ENCODE measurements around the gene ALDH1A3. TPM values are rescaled to one million over a fixed set of nuclear protein-coding genes. Genes with fewer than 3 reads are reported as not detected.

ALDH1A3 gene
- total RNA-seq, 1 experiment from 2014 or later, result not detected

GRCh38 chr15:100856867-100857266, 22.8 kb upstream of the ALDH1A3 start:
- in situ Hi-C loops (cut with HindIII; ENCODE audit: low sequenced_read_pairs), result no loop called here
- no peak for DNase-seq (ENCODE audit: low spot score)

DNA sequence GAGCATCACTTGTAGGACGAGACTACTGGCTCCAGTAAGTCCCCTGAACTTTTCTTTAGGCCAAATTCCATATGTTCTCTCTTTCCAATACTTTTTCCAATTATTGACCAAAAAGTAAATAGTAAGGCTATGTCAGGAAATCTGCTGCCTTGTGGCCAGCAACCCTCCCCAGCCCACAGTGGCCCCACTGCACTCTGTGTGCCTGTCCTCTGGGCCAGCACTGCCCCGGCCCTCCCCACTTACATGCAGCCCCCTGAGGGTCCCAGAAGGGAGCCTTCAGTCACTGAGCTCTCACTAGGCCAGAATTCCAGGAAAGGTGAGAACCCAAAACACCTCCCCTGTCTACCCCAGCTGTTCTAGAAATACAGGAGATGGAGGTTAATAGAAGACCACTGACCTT, 21.3 kb upstream of the ALDH1A3 start:
- DNase-seq (ENCODE audit: low spot score), result no peak
- in situ Hi-C loops (cut with HindIII; ENCODE audit: low sequenced_read_pairs), result no loop called here

DNA sequence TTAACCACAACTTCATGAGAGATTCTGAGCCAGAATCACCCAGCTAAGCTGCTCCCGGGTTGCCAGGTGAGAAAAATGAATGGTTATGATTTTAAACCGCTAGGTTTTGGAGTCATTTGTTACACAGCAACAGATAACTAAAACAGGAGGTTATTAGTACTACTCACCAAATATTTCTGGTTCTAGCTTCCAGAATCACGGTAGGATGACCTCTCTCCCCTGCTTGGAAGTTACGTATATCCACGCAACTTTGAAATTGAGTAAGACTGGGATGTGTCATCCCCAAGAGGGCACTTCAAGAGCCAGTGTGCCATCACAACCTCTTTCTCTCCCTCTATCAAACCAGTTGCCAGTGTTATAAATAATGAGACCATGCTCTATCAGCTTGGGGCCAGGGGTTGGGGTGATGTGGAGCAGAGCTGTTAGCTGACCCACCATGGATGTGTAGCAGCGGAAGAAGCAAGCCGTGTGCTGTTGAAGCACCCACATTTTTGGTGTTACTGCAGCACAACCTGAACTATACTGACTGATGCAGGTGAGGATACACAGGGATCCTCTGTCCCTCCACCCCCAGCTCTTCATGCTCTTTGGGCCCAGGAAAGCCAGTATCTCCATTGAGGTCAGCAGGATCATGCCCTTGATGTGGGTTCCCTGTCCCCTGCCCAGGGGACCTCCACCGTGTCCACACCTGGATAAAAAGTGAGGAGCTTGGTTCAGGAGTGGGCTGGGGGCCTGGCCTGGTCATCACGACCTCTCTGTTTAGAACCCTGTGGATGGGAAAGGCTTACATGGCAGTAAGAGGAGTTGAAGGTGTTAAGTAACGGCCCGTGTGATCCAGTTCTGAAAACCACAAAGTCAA, 19.4 kb upstream of the ALDH1A3 start:
- DNase-seq (ENCODE audit: low spot score), result no peak
- in situ Hi-C loops (cut with HindIII; ENCODE audit: low sequenced_read_pairs), result no loop called here

- no peak for DNase-seq (ENCODE audit: low spot score)
These were observed 18.7 kb upstream of the ALDH1A3 start for GRCh38 chr15:100860829-100861510.

GRCh38 chr15:100861511-100861991, 18.1 kb upstream of the ALDH1A3 start:
- no peak for DNase-seq (ENCODE audit: low spot score)
- in situ Hi-C loops (cut with HindIII; ENCODE audit: low sequenced_read_pairs), result no loop called here

More at GRCh38 chr15:100860829-100861510, 18.7 kb upstream of the ALDH1A3 start:
- in situ Hi-C loops (cut with HindIII; ENCODE audit: low sequenced_read_pairs), result no loop called here

GRCh38 chr15:100862162-100862561, 17.5 kb upstream of the ALDH1A3 start:
- in situ Hi-C loops (cut with HindIII; ENCODE audit: low sequenced_read_pairs), result no loop called here
- no peak for DNase-seq (ENCODE audit: low spot score)

- in situ Hi-C loops (cut with HindIII; ENCODE audit: low sequenced_read_pairs), result no loop called here
- no peak for DNase-seq (ENCODE audit: low spot score)
These were observed 16.4 kb upstream of the ALDH1A3 start for GRCh38 chr15:100863075-100863795.

DNA sequence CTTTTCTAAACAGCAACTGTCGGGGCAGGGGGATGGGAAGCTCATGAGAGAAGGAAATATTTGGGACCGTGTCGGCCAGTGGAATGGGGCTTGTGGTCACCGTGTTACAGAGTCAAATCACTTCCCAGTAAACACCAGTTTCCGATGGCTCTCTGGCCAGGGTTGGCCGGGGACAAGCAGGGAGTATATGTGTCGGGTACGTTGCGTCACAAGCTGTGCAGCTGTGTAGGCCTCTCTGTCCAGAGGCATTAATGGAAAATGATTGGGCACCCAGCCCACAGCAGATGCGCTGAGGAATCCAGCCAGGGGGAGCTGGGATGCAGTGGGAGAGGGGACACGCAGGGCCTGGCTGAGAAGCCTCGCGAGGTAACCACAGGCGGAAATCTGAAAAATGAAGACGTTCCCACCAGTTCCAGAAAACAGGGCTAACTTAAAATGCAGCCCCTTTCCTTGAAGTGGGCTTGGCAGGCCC, 15.8 kb upstream of the ALDH1A3 start:
- in situ Hi-C loops (cut with HindIII; ENCODE audit: low sequenced_read_pairs), result no loop called here
- DNase-seq (ENCODE audit: low spot score), result no peak

DNA sequence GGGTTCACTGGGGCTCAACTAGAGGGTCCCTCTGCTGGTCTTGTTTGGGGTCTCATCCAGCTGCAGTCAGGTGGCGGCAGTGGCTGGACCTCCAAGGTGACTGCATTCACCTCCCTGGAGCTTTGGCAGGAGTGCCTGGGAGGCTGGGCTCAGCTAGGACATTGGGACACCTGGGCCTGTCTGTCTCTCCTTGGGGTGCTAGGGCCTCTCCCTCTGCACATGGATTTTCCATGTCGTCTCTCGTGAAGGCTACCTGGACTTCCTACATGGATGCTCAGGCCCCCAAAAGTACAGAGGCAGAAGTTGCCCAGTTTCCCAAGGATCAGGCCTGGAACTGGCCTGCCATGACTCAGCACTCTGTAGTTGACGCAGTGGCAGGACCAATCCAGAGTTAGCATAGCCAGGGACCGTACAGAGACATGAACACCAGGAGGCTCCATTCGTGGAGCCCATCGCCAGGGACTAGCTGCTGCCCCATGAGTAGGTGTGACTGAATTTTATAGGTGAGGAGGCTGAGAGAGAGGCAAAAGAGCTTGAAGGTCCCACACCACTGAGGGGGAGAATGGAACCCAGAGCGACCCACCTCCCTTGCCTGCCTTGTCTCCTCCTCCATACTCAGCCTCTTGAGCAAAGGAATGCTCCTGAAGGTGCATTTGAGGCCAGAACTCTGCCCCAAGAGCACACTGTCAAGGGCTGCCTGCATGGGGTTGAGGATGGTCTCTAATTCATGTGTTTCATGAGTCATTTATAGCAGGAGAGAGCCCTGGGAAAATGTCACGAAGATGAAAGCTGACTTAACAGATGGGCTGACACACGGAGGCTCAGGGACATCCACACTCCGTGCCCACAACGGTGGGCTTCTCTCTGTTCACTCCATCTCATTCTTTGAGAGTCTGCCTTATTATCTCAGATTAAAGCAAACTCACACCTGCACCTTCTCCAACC, 13.0 kb upstream of the ALDH1A3 start:
- no peak for DNase-seq (ENCODE audit: low spot score)
- in situ Hi-C loops (cut with HindIII; ENCODE audit: low sequenced_read_pairs), result no loop called here

DNA sequence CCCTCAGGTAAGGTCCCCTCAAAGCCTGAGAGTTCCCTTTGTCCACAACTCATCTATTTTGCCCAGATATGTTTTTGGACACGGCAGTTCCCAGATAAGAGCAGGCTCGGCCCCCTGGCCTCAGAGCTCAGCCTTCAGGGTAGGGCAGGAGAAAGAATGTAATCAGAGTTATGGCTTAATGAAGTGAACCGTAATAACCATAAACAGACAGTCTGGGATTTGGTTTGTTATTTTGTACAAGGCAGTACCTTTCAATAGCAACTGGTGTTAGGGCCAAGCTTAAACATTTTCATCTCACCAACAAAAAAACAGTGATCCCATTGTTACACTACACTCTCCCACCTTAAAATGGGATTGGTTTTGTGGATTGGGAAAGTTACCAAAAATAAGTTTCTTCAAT, 12.2 kb upstream of the ALDH1A3 start:
- no peak for DNase-seq (ENCODE audit: low spot score)
- in situ Hi-C loops (cut with HindIII; ENCODE audit: low sequenced_read_pairs), result no loop called here

GRCh38 chr15:100869151-100869999, 10.3 kb upstream of the ALDH1A3 start:
- DNase-seq (ENCODE audit: low spot score), result no peak
- in situ Hi-C loops (cut with HindIII; ENCODE audit: low sequenced_read_pairs), result no loop called here

DNA sequence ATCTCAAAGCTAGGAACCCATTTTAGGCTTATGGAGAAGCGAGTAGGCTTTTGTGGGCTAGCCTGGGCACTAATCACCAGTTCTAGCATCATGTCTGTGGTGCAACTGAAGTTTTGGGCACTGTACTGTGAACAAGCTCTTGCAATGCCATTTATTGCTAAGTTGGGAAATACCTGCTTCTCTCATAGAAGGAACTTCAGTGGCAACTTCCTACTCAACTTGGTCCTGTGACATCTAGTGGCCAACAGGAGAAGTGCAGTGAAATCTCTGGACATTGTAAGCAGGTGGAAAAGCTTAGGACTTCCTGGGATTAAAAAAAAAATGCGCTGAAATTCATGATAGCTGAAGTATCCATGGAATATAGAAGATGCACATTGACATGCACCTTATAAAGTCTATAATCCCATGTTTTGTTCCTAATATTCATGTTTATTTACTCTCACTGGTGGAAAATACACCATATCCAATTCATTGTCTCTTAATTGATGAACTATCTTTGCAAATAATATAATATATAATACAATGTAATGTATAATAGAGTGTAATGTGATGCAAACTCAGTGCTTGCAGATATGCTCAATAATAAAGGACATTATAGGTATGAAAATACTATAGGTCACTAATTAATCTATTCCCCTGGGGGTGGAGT, 6.5 kb upstream of the ALDH1A3 start:
- in situ Hi-C loops (cut with HindIII; ENCODE audit: low sequenced_read_pairs), result no loop called here

DNA sequence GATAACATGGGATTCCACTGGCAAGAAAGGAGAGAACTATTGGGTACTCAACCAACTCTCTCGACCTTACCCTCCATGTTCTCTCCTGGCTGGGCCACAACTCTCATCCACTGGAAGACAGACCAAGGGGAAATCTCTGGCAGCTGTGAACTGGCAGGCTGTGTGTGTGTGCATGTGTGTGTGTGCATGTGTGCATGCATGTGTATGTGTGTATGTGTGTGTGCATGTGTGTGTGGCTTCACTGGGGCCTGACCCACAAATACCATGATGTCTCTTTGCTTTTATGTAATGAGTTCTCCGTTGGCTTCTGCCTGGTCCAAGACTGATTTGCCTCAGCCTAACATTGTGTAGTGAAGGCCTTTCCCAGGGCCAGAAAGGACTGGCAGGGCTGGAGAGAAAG, 4.1 kb upstream of the ALDH1A3 start:
- no peak for DNase-seq (ENCODE audit: low spot score)
- in situ Hi-C loops (cut with HindIII; ENCODE audit: low sequenced_read_pairs), result no loop called here

More for the DNA sequence above, 6.5 kb upstream of the ALDH1A3 start:
- DNase-seq (ENCODE audit: low spot score), result peak; percentile 83

- in situ Hi-C loops (cut with HindIII; ENCODE audit: low sequenced_read_pairs), result no loop called here
These were observed 3.7 kb upstream of the ALDH1A3 start for GRCh38 chr15:100875976-100876375.

DNA sequence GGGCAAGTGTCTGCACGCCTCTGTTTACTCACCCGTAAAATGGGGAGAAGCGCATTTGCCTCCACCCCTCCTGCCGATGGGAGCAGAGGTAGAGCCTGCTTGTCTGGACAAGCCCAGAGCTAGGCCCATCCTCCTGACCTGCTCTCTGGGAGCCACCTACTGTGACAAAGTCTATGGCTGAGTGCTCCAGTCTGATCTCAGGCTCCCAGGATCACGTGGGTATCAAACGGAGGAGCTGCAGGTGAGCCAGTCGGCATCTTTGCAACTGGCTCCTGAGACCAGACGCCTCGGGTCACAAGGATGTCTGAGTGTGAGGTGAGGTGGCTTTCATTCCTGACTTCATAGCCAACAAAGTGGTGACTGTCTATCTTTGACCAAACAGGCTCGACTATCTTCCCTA, 2.1 kb upstream of the ALDH1A3 start:
- DNase-seq (ENCODE audit: low spot score), result no peak
- in situ Hi-C loops (cut with HindIII; ENCODE audit: low sequenced_read_pairs), result no loop called here

More at GRCh38 chr15:100875976-100876375, 3.7 kb upstream of the ALDH1A3 start:
- no peak for DNase-seq (ENCODE audit: low spot score)

GRCh38 chr15:100878130-100878529, 1.5 kb upstream of the ALDH1A3 start:
- DNase-seq (ENCODE audit: low spot score), result no peak
- in situ Hi-C loops (cut with HindIII; ENCODE audit: low sequenced_read_pairs), result no loop called here

GRCh38 chr15:100878648-100879047, 983 bp upstream of the ALDH1A3 start:
- in situ Hi-C loops (cut with HindIII; ENCODE audit: low sequenced_read_pairs), result no loop called here
- DNase-seq (ENCODE audit: low spot score), result no peak

All from G401 (cell line).